Stimulated activated memory B cell treated with anti-CD40 and anti-IgM and Interleukin-4, amounts not matched to agents 10 μg/mL and 1 μg/mL and 100 μg/mL, for 72 hours (primary cell): ENCODE results near the gene WDR93.

Source experiments
- ATAC-seq: fragments of 150-1000 bp; cut with Tn5 transposase; 2 replicates; pipeline ENCODE4 v1.10.0; 2021
- H3K27ac Mint-ChIP-seq: one replicate; pipeline ENCODE4 v1.8.0; 2022; ENCODE audit warnings: mild to moderate bottlenecking, mixed read lengths
- H3K27me3 Mint-ChIP-seq: one replicate; pipeline ENCODE4 v1.8.0; 2022; ENCODE audit warnings: mixed read lengths
- H3K36me3 Mint-ChIP-seq: one replicate; pipeline ENCODE4 v1.8.0; 2022; ENCODE audit warnings: mixed read lengths
- H3K4me1 Mint-ChIP-seq: one replicate; pipeline ENCODE4 v1.8.0; 2022; ENCODE audit warnings: mixed read lengths
- H3K4me3 Mint-ChIP-seq: one replicate; pipeline ENCODE4 v1.8.0; 2022; ENCODE audit warnings: mild to moderate bottlenecking, moderate library complexity, mixed read lengths
- H3K9me3 Mint-ChIP-seq: one replicate; pipeline ENCODE4 v1.8.0; 2022; ENCODE audit warnings: mixed read lengths

Gene WDR93

GRCh38 chr15:89654847-89655805 lies 35.5 kb upstream of the WDR93 start, which contains the start of gene KIF7:
KIF7 (minus strand) TSS chr15:89655467; CDS start chr15:89652930, 2,537 bp downstream.
- peak; percentile 61 for ATAC-seq
- Mint-ChIP-seq H3K4me3 (peak within 1 kb of the TSS; percentile 73), H3K36me3 (no peaks in the 10 kb centered on the region), H3K9me3 (no peaks in the 10 kb centered on the region), H3K27ac (no peak within 1 kb of the TSS), H3K4me1 (peaks cover 15% of the 10 kb centered on the region), H3K27me3 (peaks cover 79% of the 10 kb centered on the region)

- Mint-ChIP-seq H3K4me3 (no peak overlapping the region), H3K4me1 (peaks cover 15% of the 10 kb centered on the region), H3K36me3 (no peaks in the 10 kb centered on the region), H3K27me3 (peaks cover 89% of the 10 kb centered on the region), H3K27ac (no peak overlapping the region), H3K9me3 (no peaks in the 10 kb centered on the region)
- ATAC-seq: no peak
These were observed 34.3 kb upstream of the WDR93 start for GRCh38 chr15:89656116-89656815.

- peaks cover 84% of the 10 kb centered on the region for H3K27me3 Mint-ChIP-seq
- no peak overlapping the region for H3K4me3 Mint-ChIP-seq
- H3K9me3 Mint-ChIP-seq: no peaks in the 10 kb centered on the region
- no peak overlapping the region for H3K27ac Mint-ChIP-seq
- H3K36me3 Mint-ChIP-seq: no peaks in the 10 kb centered on the region
- H3K4me1 Mint-ChIP-seq: peaks cover 15% of the 10 kb centered on the region
- ATAC-seq: no peak
These were observed 32.9 kb upstream of the WDR93 start for GRCh38 chr15:89657686-89658200.

- H3K4me3 Mint-ChIP-seq: no peak overlapping the region
- H3K36me3 Mint-ChIP-seq: no peaks in the 10 kb centered on the region
- H3K4me1 Mint-ChIP-seq: peaks cover 13% of the 10 kb centered on the region
- no peak overlapping the region for H3K27ac Mint-ChIP-seq
- H3K27me3 Mint-ChIP-seq: peaks cover 78% of the 10 kb centered on the region
- no peak for ATAC-seq
- no peaks in the 10 kb centered on the region for H3K9me3 Mint-ChIP-seq
These were observed 31.3 kb upstream of the WDR93 start for GRCh38 chr15:89659295-89659694.

- H3K9me3 Mint-ChIP-seq: no peaks in the 10 kb centered on the region
- peak; percentile 43 for ATAC-seq
- no peaks in the 10 kb centered on the region for H3K36me3 Mint-ChIP-seq
- H3K27me3 Mint-ChIP-seq: peaks cover 74% of the 10 kb centered on the region
- peaks cover 4% of the 10 kb centered on the region for H3K4me1 Mint-ChIP-seq
- no peak overlapping the region for H3K4me3 Mint-ChIP-seq
- H3K27ac Mint-ChIP-seq: no peak overlapping the region
These were observed 30.1 kb upstream of the WDR93 start for GRCh38 chr15:89660556-89660955.

- Mint-ChIP-seq H3K27ac (no peak overlapping the region), H3K27me3 (peaks cover 75% of the 10 kb centered on the region), H3K9me3 (peaks cover 1% of the 10 kb centered on the region), H3K4me3 (no peak overlapping the region), H3K4me1 (no peaks in the 10 kb centered on the region), H3K36me3 (no peaks in the 10 kb centered on the region)
- ATAC-seq: no peak
These were observed 27.6 kb upstream of the WDR93 start for GRCh38 chr15:89662893-89663626.

GRCh38 chr15:89664441-89665350 lies 25.9 kb upstream of the WDR93 start:
- Mint-ChIP-seq H3K9me3 (peaks cover 3% of the 10 kb centered on the region), H3K4me3 (peak overlapping the region; percentile 38)
- ATAC-seq: no peak

GRCh38 chr15:89665449-89666181 lies 25.0 kb upstream of the WDR93 start:
- peaks cover 3% of the 10 kb centered on the region for H3K9me3 Mint-ChIP-seq
- H3K27me3 Mint-ChIP-seq: peaks cover 59% of the 10 kb centered on the region
- H3K27ac Mint-ChIP-seq: no peak overlapping the region
- no peaks in the 10 kb centered on the region for H3K36me3 Mint-ChIP-seq
- peak overlapping the region; percentile 45 for H3K4me3 Mint-ChIP-seq
- H3K4me1 Mint-ChIP-seq: no peaks in the 10 kb centered on the region
- ATAC-seq: peak; percentile 61

More at GRCh38 chr15:89664441-89665350, 25.9 kb upstream of the WDR93 start:
- Mint-ChIP-seq H3K36me3 (no peaks in the 10 kb centered on the region), H3K27ac (no peak overlapping the region), H3K4me1 (no peaks in the 10 kb centered on the region), H3K27me3 (peaks cover 66% of the 10 kb centered on the region)

- no peak for ATAC-seq
- Mint-ChIP-seq H3K4me3 (peak overlapping the region; percentile 45), H3K9me3 (peaks cover 3% of the 10 kb centered on the region), H3K27ac (no peak overlapping the region), H3K36me3 (no peaks in the 10 kb centered on the region), H3K27me3 (peaks cover 54% of the 10 kb centered on the region), H3K4me1 (no peaks in the 10 kb centered on the region)
These were observed 24.3 kb upstream of the WDR93 start for GRCh38 chr15:89666184-89666857.

- no peak for ATAC-seq
- H3K27ac Mint-ChIP-seq: no peak overlapping the region
- no peaks in the 10 kb centered on the region for H3K36me3 Mint-ChIP-seq
- H3K4me1 Mint-ChIP-seq: no peaks in the 10 kb centered on the region
- peaks cover 51% of the 10 kb centered on the region for H3K27me3 Mint-ChIP-seq
- peaks cover 3% of the 10 kb centered on the region for H3K9me3 Mint-ChIP-seq
- no peak overlapping the region for H3K4me3 Mint-ChIP-seq
These were observed 23.5 kb upstream of the WDR93 start for GRCh38 chr15:89666858-89667705.

GRCh38 chr15:89667706-89667960 lies 23.0 kb upstream of the WDR93 start:
- no peak for ATAC-seq
- H3K4me3 Mint-ChIP-seq: no peak overlapping the region
- H3K27me3 Mint-ChIP-seq: peaks cover 45% of the 10 kb centered on the region
- peaks cover 3% of the 10 kb centered on the region for H3K9me3 Mint-ChIP-seq
- no peak overlapping the region for H3K27ac Mint-ChIP-seq
- no peaks in the 10 kb centered on the region for H3K4me1 Mint-ChIP-seq
- no peaks in the 10 kb centered on the region for H3K36me3 Mint-ChIP-seq

GRCh38 chr15:89668171-89668570 lies 22.4 kb upstream of the WDR93 start:
- Mint-ChIP-seq H3K27me3 (peaks cover 40% of the 10 kb centered on the region), H3K27ac (no peak overlapping the region), H3K4me3 (no peak overlapping the region), H3K4me1 (no peaks in the 10 kb centered on the region), H3K9me3 (peaks cover 3% of the 10 kb centered on the region), H3K36me3 (no peaks in the 10 kb centered on the region)
- no peak for ATAC-seq
